Neural progenitor cell (in vitro differentiated cells): Measurements from ENCODE around the gene TCF4. TPM values are rescaled to one million over a fixed set of nuclear protein-coding genes. Genes with fewer than 3 reads are reported as not detected.

Experiments
- DNase-seq: peaks from one replicate; pipeline ENCODE4 v3.0.0-alpha.2; 2016; ENCODE audit warnings: low spot score
- H2AFZ ChIP-seq: fragments of 200-600 bp; sonication (generic); replicated peaks from 2 replicates; pipeline ENCODE4 v1.6.1; 2016; ENCODE audit warnings: antibody characterized with exemption
- H3F3A ChIP-seq: fragments of 200-600 bp; sonication (generic); 2 replicates; pipeline ENCODE4 v1.6.1; 2016; ENCODE audit warnings: antibody characterized with exemption, low read depth
- H3K27ac ChIP-seq: fragments of 200-600 bp; sonication (generic); 2 replicates; pipeline ENCODE4 v1.5.1; 2016; ENCODE audit warnings: mild to moderate bottlenecking
- H3K27me3 ChIP-seq: fragments of 200-600 bp; sonication (generic); 2 replicates; pipeline ENCODE4 v1.6.1; 2016; ENCODE audit warnings: mild to moderate bottlenecking, moderate library complexity
- H3K36me3 ChIP-seq: fragments of 200-600 bp; sonication (generic); 2 replicates; pipeline ENCODE4 v1.5.1; 2016
- H3K4me1 ChIP-seq: fragments of 200-600 bp; sonication (generic); 2 replicates; pipeline ENCODE4 v1.6.1; 2016; ENCODE audit warnings: mixed run types
- H3K4me2 ChIP-seq: fragments of 200-600 bp; sonication (generic); 2 replicates; pipeline ENCODE4 v1.6.1; 2016
- H3K4me3 ChIP-seq: fragments of 200-600 bp; sonication (generic); 2 replicates; pipeline ENCODE4 v1.5.1; 2016
- H3K79me2 ChIP-seq: fragments of 200-600 bp; sonication (generic); 2 replicates; pipeline ENCODE4 v1.6.1; 2016; ENCODE audit warnings: low read depth
- H3K9ac ChIP-seq: fragments of 200-600 bp; sonication (generic); 2 replicates; pipeline ENCODE4 v1.6.1; 2016
- H3K9me3 ChIP-seq: fragments of 200-600 bp; sonication (generic); 2 replicates; pipeline ENCODE4 v1.5.1; 2016; ENCODE audit warnings: low read depth
- H4K20me1 ChIP-seq: fragments of 200-600 bp; sonication (generic); 2 replicates; pipeline ENCODE4 v1.6.1; 2016; ENCODE audit warnings: low read depth
- H3K27ac Mint-ChIP-seq: 3 replicates; pipeline ENCODE4 v1.8.0; 2021; ENCODE audit warnings: mixed read lengths
- H3K27me3 Mint-ChIP-seq: 2 replicates; pipeline ENCODE4 v1.8.0; 2022; ENCODE audit warnings: low read depth, mild to moderate bottlenecking, inconsistent platforms, moderate library complexity, mixed read lengths; ENCODE audit not compliant: insufficient read depth
- H3K36me3 Mint-ChIP-seq: 3 replicates; pipeline ENCODE4 v1.8.0; 2021; ENCODE audit warnings: mixed read lengths
- H3K4me1 Mint-ChIP-seq: 3 replicates; pipeline ENCODE4 v1.8.0; 2021; ENCODE audit warnings: mixed read lengths
- H3K4me3 Mint-ChIP-seq: 3 replicates; pipeline ENCODE4 v1.8.0; 2021; ENCODE audit warnings: mild to moderate bottlenecking, moderate library complexity, mixed read lengths
- H3K9me3 Mint-ChIP-seq: 3 replicates; pipeline ENCODE4 v1.8.0; 2020; ENCODE audit warnings: mixed read lengths
- EZH2 ChIP-seq: fragments of 200-600 bp; sonication (generic); IDR thresholded peaks from 2 replicates; pipeline ENCODE4 v1.6.1; 2017; ENCODE audit warnings: antibody characterized with exemption, mild to moderate bottlenecking, moderate library complexity
- EZH2phosphoT487 ChIP-seq: fragments of 200-600 bp; sonication (generic); IDR thresholded peaks from 2 replicates; pipeline ENCODE4 v1.6.1; 2017; ENCODE audit warnings: antibody characterized with exemption
- total RNA-seq: library from RNA; depleted of rRNA; stranded (reverse); fragments of >200 nt; gene quantifications from 2 replicates; pipeline ENCODE4 v1.2.3, GENCODE V29; 2015; ENCODE audit warnings: low replicate concordance
- TF ChIP-seq, protein P1 (sequence below): fragments of 200-600 bp; sonication (generic); IDR thresholded peaks from 2 replicates; pipeline ENCODE4 v1.5.1; 2017; ENCODE audit warnings: antibody characterized with exemption, mild to moderate bottlenecking

The TCF4 gene
- total RNA-seq, 1 donor from 2014 or later = 161 TPM

DNA sequence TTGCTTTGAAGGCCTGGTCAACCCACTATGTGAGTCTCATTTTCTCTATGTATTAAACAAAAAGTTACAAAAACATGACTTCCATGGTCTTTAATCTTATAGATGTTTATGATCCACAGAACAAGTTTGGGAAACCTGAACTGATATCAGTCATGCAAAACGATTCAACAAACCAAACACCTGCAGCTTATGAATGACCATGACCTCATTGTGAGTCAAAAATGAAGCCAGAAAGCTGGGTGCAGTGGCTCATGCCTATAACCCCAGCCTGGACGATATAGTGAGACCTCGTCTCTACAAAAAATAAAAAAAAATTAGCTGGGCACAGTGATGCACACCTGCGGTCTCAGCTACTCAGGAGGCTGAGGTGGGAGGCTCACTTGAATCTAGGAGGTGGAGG lies 358.3 kb downstream of the TCF4 start:
- H3K4me1 ChIP-seq = peaks cover 18% of the 10 kb centered on the region
- H3K79me2 ChIP-seq = no peaks in the 10 kb centered on the region
- no peak overlapping the region for H3K9ac ChIP-seq
- Mint-ChIP-seq H3K4me1 (peaks cover 15% of the 10 kb centered on the region), H3K36me3 (peaks cover 43% of the 10 kb centered on the region), H3K4me3 (no peak overlapping the region), H3K27me3 (no peaks in the 10 kb centered on the region), H3K9me3 (no peaks in the 10 kb centered on the region), H3K27ac (no peak overlapping the region)
- no peak for DNase-seq
- peaks cover 22% of the 10 kb centered on the region for H3F3A ChIP-seq
- no peaks in the 10 kb centered on the region for H3K27me3 ChIP-seq
- H4K20me1 ChIP-seq = peaks cover 17% of the 10 kb centered on the region
- no peak overlapping the region for H3K4me2 ChIP-seq
- peaks cover 21% of the 10 kb centered on the region for H3K36me3 ChIP-seq
- TF ChIP-seq EZH2phosphoT487 = no peak
- TF ChIP-seq, protein P1, sequence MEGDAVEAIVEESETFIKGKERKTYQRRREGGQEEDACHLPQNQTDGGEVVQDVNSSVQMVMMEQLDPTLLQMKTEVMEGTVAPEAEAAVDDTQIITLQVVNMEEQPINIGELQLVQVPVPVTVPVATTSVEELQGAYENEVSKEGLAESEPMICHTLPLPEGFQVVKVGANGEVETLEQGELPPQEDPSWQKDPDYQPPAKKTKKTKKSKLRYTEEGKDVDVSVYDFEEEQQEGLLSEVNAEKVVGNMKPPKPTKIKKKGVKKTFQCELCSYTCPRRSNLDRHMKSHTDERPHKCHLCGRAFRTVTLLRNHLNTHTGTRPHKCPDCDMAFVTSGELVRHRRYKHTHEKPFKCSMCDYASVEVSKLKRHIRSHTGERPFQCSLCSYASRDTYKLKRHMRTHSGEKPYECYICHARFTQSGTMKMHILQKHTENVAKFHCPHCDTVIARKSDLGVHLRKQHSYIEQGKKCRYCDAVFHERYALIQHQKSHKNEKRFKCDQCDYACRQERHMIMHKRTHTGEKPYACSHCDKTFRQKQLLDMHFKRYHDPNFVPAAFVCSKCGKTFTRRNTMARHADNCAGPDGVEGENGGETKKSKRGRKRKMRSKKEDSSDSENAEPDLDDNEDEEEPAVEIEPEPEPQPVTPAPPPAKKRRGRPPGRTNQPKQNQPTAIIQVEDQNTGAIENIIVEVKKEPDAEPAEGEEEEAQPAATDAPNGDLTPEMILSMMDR = no peak
- no peak for TF ChIP-seq EZH2
- no peak overlapping the region for H3K4me3 ChIP-seq
- no peak overlapping the region for H3K27ac ChIP-seq
- H2AFZ ChIP-seq = no peak overlapping the region
- H3K9me3 ChIP-seq = no peaks in the 10 kb centered on the region

DNA sequence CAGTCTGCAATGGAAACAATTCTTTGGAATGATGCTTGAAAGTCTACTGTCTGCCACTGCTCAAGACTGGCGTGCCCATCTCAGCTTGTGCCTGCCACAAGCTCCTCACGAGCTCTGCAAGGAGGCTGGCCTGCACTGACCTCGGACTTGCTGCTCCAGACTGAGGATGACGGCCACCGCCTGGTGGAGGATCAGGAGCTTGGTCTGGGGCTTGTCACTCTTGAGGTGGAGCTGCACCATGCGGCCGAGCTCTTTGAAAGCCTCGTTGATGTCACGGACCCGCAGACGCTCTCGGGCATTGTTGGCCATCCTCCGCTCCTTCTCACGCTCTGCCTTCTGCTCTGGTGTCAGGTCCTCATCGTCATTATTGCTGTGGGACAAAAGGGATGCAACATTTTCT lies 359.3 kb downstream of the TCF4 start:
- peak overlapping the region; percentile 37 for H3K4me2 ChIP-seq
- H3K4me3 ChIP-seq = no peak overlapping the region
- H3F3A ChIP-seq = peaks cover 22% of the 10 kb centered on the region
- H3K9me3 ChIP-seq = no peaks in the 10 kb centered on the region
- DNase-seq = peak; percentile 47
- H3K27me3 ChIP-seq = no peaks in the 10 kb centered on the region
- no peak overlapping the region for H2AFZ ChIP-seq
- H3K9ac ChIP-seq = no peak overlapping the region
- Mint-ChIP-seq H3K27me3 (no peaks in the 10 kb centered on the region), H3K36me3 (peaks cover 43% of the 10 kb centered on the region), H3K4me3 (no peak overlapping the region), H3K4me1 (peaks cover 15% of the 10 kb centered on the region), H3K9me3 (no peaks in the 10 kb centered on the region), H3K27ac (no peak overlapping the region)
- no peaks in the 10 kb centered on the region for H3K79me2 ChIP-seq
- H3K36me3 ChIP-seq = peaks cover 21% of the 10 kb centered on the region
- peaks cover 18% of the 10 kb centered on the region for H3K4me1 ChIP-seq
- H4K20me1 ChIP-seq = peaks cover 17% of the 10 kb centered on the region
- peak overlapping the region; percentile 30 for H3K27ac ChIP-seq
- TF ChIP-seq EZH2 (no peak), EZH2phosphoT487 (no peak)
- TF ChIP-seq, protein P1 = no peak

DNA sequence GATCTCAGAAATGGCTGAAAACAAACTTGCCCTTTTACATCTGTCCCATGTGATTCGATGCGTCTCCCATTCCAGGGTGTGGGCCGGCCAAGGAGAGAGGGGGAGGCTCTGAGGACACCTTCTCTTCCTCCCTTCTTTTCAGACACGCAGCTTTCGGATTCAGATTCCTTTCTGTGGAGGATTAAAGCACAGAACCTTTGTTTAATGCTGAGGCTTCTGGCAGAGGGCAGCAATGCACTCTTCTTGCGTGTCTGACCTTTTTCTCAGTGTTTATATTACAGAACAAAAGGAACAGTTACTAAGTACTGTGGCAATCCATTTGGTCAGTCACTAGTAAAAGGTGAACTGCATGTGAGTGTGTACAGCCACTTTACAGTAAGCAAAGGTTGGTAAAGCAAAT lies 359.8 kb downstream of the TCF4 start:
- H3K4me2 ChIP-seq = peak overlapping the region; percentile 37

More for the DNA sequence above, 359.8 kb downstream of the TCF4 start:
- Mint-ChIP-seq H3K27me3 (no peaks in the 10 kb centered on the region), H3K4me3 (no peak overlapping the region), H3K9me3 (no peaks in the 10 kb centered on the region), H3K4me1 (peaks cover 15% of the 10 kb centered on the region), H3K27ac (no peak overlapping the region), H3K36me3 (peaks cover 44% of the 10 kb centered on the region)
- no peak overlapping the region for H3K9ac ChIP-seq
- no peaks in the 10 kb centered on the region for H3K9me3 ChIP-seq
- H3F3A ChIP-seq = peaks cover 22% of the 10 kb centered on the region
- no peak overlapping the region for H3K4me3 ChIP-seq
- peaks cover 17% of the 10 kb centered on the region for H4K20me1 ChIP-seq
- peaks cover 18% of the 10 kb centered on the region for H3K4me1 ChIP-seq
- peak; percentile 81 for DNase-seq
- TF ChIP-seq, protein P1 = no peak
- H2AFZ ChIP-seq = no peak overlapping the region
- H3K79me2 ChIP-seq = no peaks in the 10 kb centered on the region
- peaks cover 19% of the 10 kb centered on the region for H3K36me3 ChIP-seq
- peak overlapping the region; percentile 30 for H3K27ac ChIP-seq
- no peaks in the 10 kb centered on the region for H3K27me3 ChIP-seq
